Measurements from ENCODE around the gene DOK7. TPM values are rescaled to one million over a fixed set of nuclear protein-coding genes. Genes with fewer than 3 reads are reported as not detected.

DOK7 gene
- total and polyA plus RNA-seq, 4 experiments from 2014 or later = 0.10 TPM; not detected in 3

GRCh38 chr4:3498901-3499510, 35.9 kb downstream of the DOK7 start:
- Mint-ChIP-seq H3K9me3 (no peaks in the 10 kb centered on the region), H3K27ac (no peak overlapping the region), H3K27me3 (peaks cover 2 to 3% of the 10 kb centered on the region in 2 donors), H3K36me3 (peaks cover 6 to 11% of the 10 kb centered on the region in 2 donors), H3K4me3 (no peak overlapping the region), H3K4me1 (peaks cover 4 to 7% (median 5%) of the 10 kb centered on the region in 4 donors)
- H3K27ac ChIP-seq (ENCODE audit: low read depth, low read length) = no peak overlapping the region
- H3K4me3 ChIP-seq (ENCODE audit: low read length in 2 of 2) = no peak overlapping the region
- H3K9me3 ChIP-seq (ENCODE audit: control insufficient read depth in 1 of 2, low read length in 2 of 2) = no peaks in the 10 kb centered on the region
- intact Hi-C loops (cut with micrococcal nuclease) = no loop called here
- no peaks in the 10 kb centered on the region for H3K4me1 ChIP-seq (ENCODE audit: insufficient read depth, low read length)
- DNase-seq = no peak
- no peaks in the 10 kb centered on the region for H3K36me3 ChIP-seq (ENCODE audit: insufficient read depth, low read length)
- POLR2A ChIA-PET (ENCODE audit: partially characterized antibody) = no interaction called here
- no peaks in the 10 kb centered on the region for H3K27me3 ChIP-seq (ENCODE audit: insufficient read depth, low read length)
- CTCF ChIA-PET (ENCODE audit: partially characterized antibody) = no interaction called here

- H3K4me3 ChIP-seq (ENCODE audit: low read length in 2 of 2) = no peak overlapping the region
- Mint-ChIP-seq H3K27ac (no peak overlapping the region), H3K9me3 (no peaks in the 10 kb centered on the region), H3K4me3 (no peak overlapping the region), H3K4me1 (peaks cover 4 to 7% (median 5%) of the 10 kb centered on the region in 4 donors), H3K27me3 (peaks cover 2% of the 10 kb centered on the region in 2 donors), H3K36me3 (peaks cover 6 to 15% of the 10 kb centered on the region in 2 donors)
- no peak for DNase-seq
- H3K4me1 ChIP-seq (ENCODE audit: insufficient read depth, low read length) = no peaks in the 10 kb centered on the region
- ChIA-PET CTCF (ENCODE audit: partially characterized antibody) (no interaction called here), POLR2A (ENCODE audit: partially characterized antibody) (no interaction called here)
- H3K9me3 ChIP-seq (ENCODE audit: control insufficient read depth in 1 of 2, low read length in 2 of 2) = no peaks in the 10 kb centered on the region
- no peaks in the 10 kb centered on the region for H3K27me3 ChIP-seq (ENCODE audit: insufficient read depth, low read length)
- intact Hi-C loops (cut with micrococcal nuclease) = no loop called here
- no peaks in the 10 kb centered on the region for H3K36me3 ChIP-seq (ENCODE audit: insufficient read depth, low read length)
- no peak overlapping the region for H3K27ac ChIP-seq (ENCODE audit: low read depth, low read length)
Measured at GRCh38 chr4:3499710-3500109, 36.6 kb downstream of the DOK7 start.

DNA sequence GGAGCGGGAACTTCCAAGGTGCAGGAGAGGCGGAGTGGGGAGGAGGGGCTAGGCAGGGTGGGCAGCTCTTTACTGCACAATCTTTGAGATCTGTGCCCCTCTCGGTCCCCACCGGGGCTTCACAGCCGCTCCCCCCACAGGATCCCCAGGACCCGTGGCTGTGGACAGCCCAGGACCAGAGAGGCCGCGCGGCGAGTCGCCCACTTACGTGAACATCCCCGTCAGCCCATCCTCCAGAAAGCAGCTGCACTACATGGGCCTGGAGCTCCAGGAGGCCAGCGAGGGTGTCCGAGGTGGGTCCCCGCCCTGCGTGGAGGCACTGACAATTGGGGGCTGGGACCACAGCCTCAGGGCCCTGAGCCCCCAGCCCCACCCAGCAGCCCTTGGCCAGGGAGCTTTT, 37.0 kb downstream of the DOK7 start:
- Mint-ChIP-seq H3K4me1 (peaks cover 4 to 7% (median 5%) of the 10 kb centered on the region in 4 donors), H3K27me3 (peaks cover 2% of the 10 kb centered on the region in 2 donors), H3K9me3 (no peaks in the 10 kb centered on the region), H3K4me3 (no peak overlapping the region), H3K36me3 (peaks cover 6 to 15% of the 10 kb centered on the region in 2 donors), H3K27ac (no peak overlapping the region)
- no peak for DNase-seq
- no peak overlapping the region for H3K4me3 ChIP-seq (ENCODE audit: low read length in 2 of 2)
- intact Hi-C loops (cut with micrococcal nuclease) = no loop called here
- ChIA-PET CTCF (ENCODE audit: partially characterized antibody) (no interaction called here), POLR2A (ENCODE audit: partially characterized antibody) (no interaction called here)
- no peaks in the 10 kb centered on the region for H3K27me3 ChIP-seq (ENCODE audit: insufficient read depth, low read length)
- H3K27ac ChIP-seq (ENCODE audit: low read depth, low read length) = no peak overlapping the region
- H3K9me3 ChIP-seq (ENCODE audit: control insufficient read depth in 1 of 2, low read length in 2 of 2) = no peaks in the 10 kb centered on the region
- no peaks in the 10 kb centered on the region for H3K36me3 ChIP-seq (ENCODE audit: insufficient read depth, low read length)
- no peaks in the 10 kb centered on the region for H3K4me1 ChIP-seq (ENCODE audit: insufficient read depth, low read length)

DNA sequence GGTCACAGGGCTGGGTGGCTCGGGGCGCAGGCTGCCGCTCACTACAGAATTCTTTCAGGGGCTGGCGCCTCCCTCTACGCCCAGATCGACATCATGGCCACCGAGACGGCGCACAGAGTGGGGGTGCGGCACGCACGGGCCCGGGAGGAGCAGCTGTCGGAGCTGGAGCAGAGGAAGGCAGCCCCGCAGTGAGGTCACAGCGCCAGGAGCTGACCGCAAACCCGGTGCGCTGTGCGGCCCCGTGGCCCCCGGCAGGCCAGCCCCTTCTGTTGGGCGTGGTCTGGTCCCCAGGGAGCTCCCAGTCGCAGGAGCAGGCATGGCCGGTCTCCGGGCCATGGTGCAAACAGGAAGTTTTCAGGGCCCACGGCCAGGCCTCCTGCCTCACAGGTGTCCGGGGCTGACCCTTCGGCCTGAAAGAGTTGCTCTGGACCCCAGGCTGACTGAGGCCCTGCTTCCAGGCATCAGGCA, 37.6 kb downstream of the DOK7 start:
- DNase-seq = no peak
- ChIA-PET POLR2A (ENCODE audit: partially characterized antibody) (no interaction called here), CTCF (ENCODE audit: partially characterized antibody) (no interaction called here)

DNA sequence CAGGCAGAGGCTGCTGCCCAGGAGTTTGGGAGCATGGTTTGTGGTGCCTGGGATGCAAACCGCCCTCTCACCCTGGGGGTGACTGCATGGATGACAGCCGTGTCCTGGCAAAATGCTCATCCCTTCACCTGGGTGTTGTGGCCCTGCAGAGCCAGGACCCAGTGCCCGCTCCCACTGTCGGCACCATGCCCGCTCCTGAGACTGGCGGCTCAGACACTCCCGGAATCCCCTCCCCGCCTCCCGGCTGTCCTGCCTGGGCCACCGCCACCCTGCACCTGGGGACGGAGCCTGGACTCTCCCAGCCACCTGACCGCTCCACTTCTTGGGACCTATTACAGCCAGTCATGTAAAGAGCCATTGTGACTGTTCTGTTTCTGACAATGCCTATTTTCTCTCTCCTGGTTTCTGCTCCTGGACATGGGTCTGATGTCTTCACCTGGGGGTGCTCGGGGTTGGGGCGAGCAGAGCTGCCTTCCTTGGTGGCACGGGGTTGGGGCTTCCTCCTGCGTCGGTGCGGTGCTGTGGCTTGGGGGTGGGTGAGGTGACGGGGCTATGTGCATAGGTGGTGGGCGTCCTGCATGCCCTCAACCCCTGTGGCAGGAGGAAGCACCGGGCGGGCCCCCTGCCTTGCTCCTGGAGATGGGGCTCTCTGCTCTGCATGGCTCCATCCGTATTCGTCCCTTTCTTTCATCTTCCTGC, 38.2 kb downstream of the DOK7 start:
- H3K27ac Mint-ChIP-seq = peak overlapping the region in 1 of 7 donors; percentile 72
- ChIA-PET POLR2A (ENCODE audit: partially characterized antibody) (no interaction called here), CTCF (ENCODE audit: partially characterized antibody) (no interaction called here)
- intact Hi-C loops (cut with micrococcal nuclease) = no loop called here
- H3K36me3 Mint-ChIP-seq = peaks cover 6 to 23% of the 10 kb centered on the region in 2 donors
- Histone ChIP-seq H3K36me3 (ENCODE audit: insufficient read depth, low read length) (peaks cover 6% of the 10 kb centered on the region), H3K4me1 (ENCODE audit: insufficient read depth, low read length) (no peaks in the 10 kb centered on the region), H3K27me3 (ENCODE audit: insufficient read depth, low read length) (no peaks in the 10 kb centered on the region), H3K9me3 (ENCODE audit: control insufficient read depth in 1 of 2, low read length in 2 of 2) (no peaks in the 10 kb centered on the region), H3K27ac (ENCODE audit: low read depth, low read length) (no peak overlapping the region), H3K4me3 (ENCODE audit: low read length in 2 of 2) (no peak overlapping the region)
- DNase-seq = no peak
- peaks cover 4 to 7% (median 5%) of the 10 kb centered on the region in 4 donors for H3K4me1 Mint-ChIP-seq
- H3K4me3 Mint-ChIP-seq = no peak overlapping the region
- no peaks in the 10 kb centered on the region for H3K9me3 Mint-ChIP-seq
- H3K27me3 Mint-ChIP-seq = peaks cover 0 to 2% of the 10 kb centered on the region in 2 donors

More for the DNA sequence above, 37.6 kb downstream of the DOK7 start:
- Mint-ChIP-seq H3K4me3 (no peak overlapping the region), H3K4me1 (peaks cover 4 to 7% (median 5%) of the 10 kb centered on the region in 4 donors), H3K27me3 (peaks cover 0 to 2% of the 10 kb centered on the region in 2 donors), H3K27ac (no peak overlapping the region), H3K9me3 (no peaks in the 10 kb centered on the region), H3K36me3 (peaks cover 6 to 19% of the 10 kb centered on the region in 2 donors)
- no peaks in the 10 kb centered on the region for H3K9me3 ChIP-seq (ENCODE audit: control insufficient read depth in 1 of 2, low read length in 2 of 2)
- intact Hi-C loops (cut with micrococcal nuclease) = no loop called here
- H3K27ac ChIP-seq (ENCODE audit: low read depth, low read length) = no peak overlapping the region
- H3K4me1 ChIP-seq (ENCODE audit: insufficient read depth, low read length) = no peaks in the 10 kb centered on the region
- no peak overlapping the region for H3K4me3 ChIP-seq (ENCODE audit: low read length in 2 of 2)
- peaks cover 5% of the 10 kb centered on the region for H3K36me3 ChIP-seq (ENCODE audit: insufficient read depth, low read length)
- H3K27me3 ChIP-seq (ENCODE audit: insufficient read depth, low read length) = no peaks in the 10 kb centered on the region

- no peak overlapping the region for H3K4me3 ChIP-seq (ENCODE audit: low read length in 2 of 2)
- H3K9me3 ChIP-seq (ENCODE audit: control insufficient read depth in 1 of 2, low read length in 2 of 2) = no peaks in the 10 kb centered on the region
- peaks cover 9% of the 10 kb centered on the region for H3K36me3 ChIP-seq (ENCODE audit: insufficient read depth, low read length)
- intact Hi-C loops (cut with micrococcal nuclease) = no loop called here
- Mint-ChIP-seq H3K9me3 (no peaks in the 10 kb centered on the region), H3K4me1 (peaks cover 4 to 7% (median 5%) of the 10 kb centered on the region in 4 donors), H3K4me3 (no peak overlapping the region), H3K27ac (peak overlapping the region in 1 of 7 donors; percentile 72), H3K27me3 (peaks cover 0 to under 1% of the 10 kb centered on the region in 2 donors), H3K36me3 (peaks cover 6 to 25% of the 10 kb centered on the region in 2 donors)
- H3K27me3 ChIP-seq (ENCODE audit: insufficient read depth, low read length) = no peaks in the 10 kb centered on the region
- no peak overlapping the region for H3K27ac ChIP-seq (ENCODE audit: low read depth, low read length)
- POLR2A ChIA-PET (ENCODE audit: partially characterized antibody) = no interaction called here
- no peak for DNase-seq
- CTCF ChIA-PET (ENCODE audit: partially characterized antibody) = no interaction called here
- no peaks in the 10 kb centered on the region for H3K4me1 ChIP-seq (ENCODE audit: insufficient read depth, low read length)
Measured at GRCh38 chr4:3501825-3502425, 38.8 kb downstream of the DOK7 start.
